ENCODE results near the gene RSU1. TPM values are rescaled to one million over a fixed set of nuclear protein-coding genes. Genes with fewer than 3 reads are reported as not detected.

The RSU1 gene
- polyA plus RNA-seq, 1 donor (not counting 4 experiments of a cell fraction or from before 2014, with no cell fraction given) = 125 TPM

DNA sequence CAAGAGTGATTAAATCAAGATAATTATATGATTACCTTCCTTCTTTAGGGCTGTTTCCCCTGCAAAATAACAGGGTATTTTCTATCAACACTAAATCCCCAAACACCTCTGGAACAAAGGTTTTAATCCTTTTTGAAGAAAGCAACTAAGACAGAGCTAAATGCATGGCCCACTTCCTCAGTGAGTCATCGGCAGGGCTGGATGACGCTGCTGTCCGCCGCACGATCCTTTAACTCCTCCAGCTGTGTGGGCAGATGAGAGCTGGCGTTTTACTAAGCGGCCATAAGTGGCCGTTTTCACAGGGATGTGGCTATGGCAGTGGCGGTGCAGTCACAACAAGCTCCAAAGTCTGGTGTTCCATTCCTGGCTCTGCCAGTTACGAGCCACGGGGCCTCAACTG lies 219.6 kb downstream of the RSU1 start:
- Histone ChIP-seq H3K4me3 (ENCODE audit: control insufficient read depth in 2 of 3, extremely low read depth in 1 of 3, insufficient read depth in 2 of 3, low read depth in 1 of 3, low read length in 3 of 3) (no peak overlapping the region), H3K27me3 (ENCODE audit: control insufficient read depth, extremely low read depth, insufficient read depth, low read length) (no peaks in the 10 kb centered on the region), H4K20me1 (ENCODE audit: control insufficient read depth, extremely low read depth, insufficient read depth, low read length) (no peaks in the 10 kb centered on the region), H3K9me1 (ENCODE audit: control insufficient read depth, extremely low read depth, insufficient read depth, low read length) (peaks cover 2% of the 10 kb centered on the region), H3K4me2 (ENCODE audit: control insufficient read depth, extremely low read depth, insufficient read depth, low read depth, low read length) (no peak overlapping the region), H3K79me2 (ENCODE audit: control insufficient read depth, insufficient read depth, low read length) (no peaks in the 10 kb centered on the region), H3K9ac (ENCODE audit: control insufficient read depth, extremely low read depth, insufficient read depth, low read length) (no peak overlapping the region), H3K27ac (ENCODE audit: control insufficient read depth, insufficient read depth, low read length) (no peak overlapping the region), H3K36me3 (ENCODE audit: control insufficient read depth in 2 of 2, extremely low read depth in 1 of 2, insufficient read depth in 2 of 2, low read length in 2 of 2) (peaks cover 0 to 3% of the 10 kb centered on the region in 2 experiments), H2AFZ (ENCODE audit: control insufficient read depth, low read length) (no peak overlapping the region), H3K9me3 (ENCODE audit: control insufficient read depth, low read depth, low read length) (no peaks in the 10 kb centered on the region), H3K4me1 (ENCODE audit: control insufficient read depth, extremely low read depth, insufficient read depth, low read length) (no peaks in the 10 kb centered on the region)
- FAIRE-seq = no peak
- dilution Hi-C loops (cut with MboI; ENCODE audit: extremely low pct_ligation_motif_present, low sequenced_read_pairs) = no loop called here
- DNase-seq (ENCODE audit: low read depth, low spot score) = no peak
- TF ChIP-seq, protein P1, sequence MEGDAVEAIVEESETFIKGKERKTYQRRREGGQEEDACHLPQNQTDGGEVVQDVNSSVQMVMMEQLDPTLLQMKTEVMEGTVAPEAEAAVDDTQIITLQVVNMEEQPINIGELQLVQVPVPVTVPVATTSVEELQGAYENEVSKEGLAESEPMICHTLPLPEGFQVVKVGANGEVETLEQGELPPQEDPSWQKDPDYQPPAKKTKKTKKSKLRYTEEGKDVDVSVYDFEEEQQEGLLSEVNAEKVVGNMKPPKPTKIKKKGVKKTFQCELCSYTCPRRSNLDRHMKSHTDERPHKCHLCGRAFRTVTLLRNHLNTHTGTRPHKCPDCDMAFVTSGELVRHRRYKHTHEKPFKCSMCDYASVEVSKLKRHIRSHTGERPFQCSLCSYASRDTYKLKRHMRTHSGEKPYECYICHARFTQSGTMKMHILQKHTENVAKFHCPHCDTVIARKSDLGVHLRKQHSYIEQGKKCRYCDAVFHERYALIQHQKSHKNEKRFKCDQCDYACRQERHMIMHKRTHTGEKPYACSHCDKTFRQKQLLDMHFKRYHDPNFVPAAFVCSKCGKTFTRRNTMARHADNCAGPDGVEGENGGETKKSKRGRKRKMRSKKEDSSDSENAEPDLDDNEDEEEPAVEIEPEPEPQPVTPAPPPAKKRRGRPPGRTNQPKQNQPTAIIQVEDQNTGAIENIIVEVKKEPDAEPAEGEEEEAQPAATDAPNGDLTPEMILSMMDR (optimal IDR thresholded peaks at IDR 0.05 in 1 of 3, IDR thresholded peaks at IDR 0.05 in 1 of 3, conservative IDR thresholded peaks at IDR 0.05 in 1 of 3; ENCODE audit: extremely low read depth in 1 of 3, insufficient read depth in 2 of 3, low read length in 3 of 3) = no peak
- TF ChIP-seq EZH2 (IDR thresholded peaks at IDR 0.05; ENCODE audit: low read length) = no peak

DNA sequence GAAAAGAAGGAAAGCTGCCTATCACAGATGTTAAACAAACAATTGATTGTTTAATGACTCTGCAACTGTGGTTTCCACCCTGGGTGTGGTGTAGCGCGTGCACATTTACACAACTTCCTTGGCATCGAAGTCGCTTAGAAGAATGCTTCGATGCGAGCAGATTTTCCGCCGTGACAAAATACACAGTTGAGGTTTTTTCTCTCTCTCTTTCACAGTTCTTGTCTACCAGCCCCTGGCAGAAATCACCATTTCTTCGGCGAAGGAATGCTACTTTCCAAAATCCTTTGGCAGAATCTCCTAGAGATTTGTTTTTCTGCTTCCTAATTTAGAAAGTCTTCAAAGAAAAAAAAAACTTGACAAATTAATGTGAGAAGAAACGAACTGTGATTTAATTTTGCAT lies 224.8 kb downstream of the RSU1 start:
- Histone ChIP-seq H2AFZ (ENCODE audit: control insufficient read depth, low read length) (no peak overlapping the region), H3K27ac (ENCODE audit: control insufficient read depth, insufficient read depth, low read length) (no peak overlapping the region), H3K4me2 (ENCODE audit: control insufficient read depth, extremely low read depth, insufficient read depth, low read depth, low read length) (no peak overlapping the region), H3K9me3 (ENCODE audit: control insufficient read depth, low read depth, low read length) (no peaks in the 10 kb centered on the region), H3K9me1 (ENCODE audit: control insufficient read depth, extremely low read depth, insufficient read depth, low read length) (peaks cover 2% of the 10 kb centered on the region), H3K36me3 (ENCODE audit: control insufficient read depth in 2 of 2, extremely low read depth in 1 of 2, insufficient read depth in 2 of 2, low read length in 2 of 2) (peaks cover 0 to 5% of the 10 kb centered on the region in 2 experiments), H3K4me1 (ENCODE audit: control insufficient read depth, extremely low read depth, insufficient read depth, low read length) (no peaks in the 10 kb centered on the region), H4K20me1 (ENCODE audit: control insufficient read depth, extremely low read depth, insufficient read depth, low read length) (no peaks in the 10 kb centered on the region), H3K79me2 (ENCODE audit: control insufficient read depth, insufficient read depth, low read length) (no peaks in the 10 kb centered on the region), H3K27me3 (ENCODE audit: control insufficient read depth, extremely low read depth, insufficient read depth, low read length) (no peaks in the 10 kb centered on the region), H3K9ac (ENCODE audit: control insufficient read depth, extremely low read depth, insufficient read depth, low read length) (no peak overlapping the region), H3K4me3 (ENCODE audit: control insufficient read depth in 2 of 3, extremely low read depth in 1 of 3, insufficient read depth in 2 of 3, low read depth in 1 of 3, low read length in 3 of 3) (no peak overlapping the region)
- no peak for TF ChIP-seq EZH2 (IDR thresholded peaks at IDR 0.05; ENCODE audit: low read length)
- TF ChIP-seq, protein P1 (optimal IDR thresholded peaks at IDR 0.05 in 1 of 3, IDR thresholded peaks at IDR 0.05 in 1 of 3, conservative IDR thresholded peaks at IDR 0.05 in 1 of 3; ENCODE audit: extremely low read depth in 1 of 3, insufficient read depth in 2 of 3, low read length in 3 of 3) = no peak
- FAIRE-seq (no peak), DNase-seq (ENCODE audit: low read depth, low spot score) (no peak)
- dilution Hi-C loops (cut with MboI; ENCODE audit: extremely low pct_ligation_motif_present, low sequenced_read_pairs) = no loop called here
